Stimulated activated CD8-positive, alpha-beta memory T cell treated with anti-CD3 and anti-CD28 coated beads, Interleukin-12 subunit alpha, Interleukin-12 subunit beta, amount 100 ng/mL, for 4 hours (primary cell): ENCODE data around the gene LRRC75B.
"Not testable (repeated sequence)": the region's sequence is repeated elsewhere in the genome, so short reads cannot be mapped to it uniquely, and the experiment has no call there.

Source experiments
- DNase-seq: peaks from one replicate; pipeline ENCODE4 v3.0.0-alpha.2; 2020; ENCODE audit warnings: low read depth

LRRC75B gene

GRCh38 chr22:24592851-24593558 is at the start of gene LRRC75B:
TSS of gene LRRC75B (minus strand) at chr22:24593073. CDS start at chr22:24593039, 34 bp downstream.
- no peak for DNase-seq

GRCh38 chr22:24642307-24642706 is 49.4 kb upstream of the LRRC75B start:
- not testable (repeated sequence) for DNase-seq

GRCh38 chr22:24636513-24636912 is 43.6 kb upstream of the LRRC75B start:
- DNase-seq: not testable (repeated sequence)

GRCh38 chr22:24634776-24635389 is 42.0 kb upstream of the LRRC75B start:
- not testable (repeated sequence) for DNase-seq

GRCh38 chr22:24633231-24634023 is 40.6 kb upstream of the LRRC75B start:
- DNase-seq: not testable (repeated sequence)

GRCh38 chr22:24632642-24633041 is 39.8 kb upstream of the LRRC75B start:
- DNase-seq: not testable (repeated sequence)

GRCh38 chr22:24631430-24632122 is 38.7 kb upstream of the LRRC75B start:
- DNase-seq: not testable (repeated sequence)

GRCh38 chr22:24630812-24631427 is 38.0 kb upstream of the LRRC75B start:
- not testable (repeated sequence) for DNase-seq

- DNase-seq: not testable (repeated sequence)
These were observed 36.2 kb upstream of the LRRC75B start for GRCh38 chr22:24629069-24629468.

GRCh38 chr22:24627911-24628310 is 35.0 kb upstream of the LRRC75B start:
- not testable (repeated sequence) for DNase-seq

GRCh38 chr22:24622596-24622995 is 29.7 kb upstream of the LRRC75B start:
- DNase-seq: not testable (repeated sequence)

- not testable (repeated sequence) for DNase-seq
These were observed 28.4 kb upstream of the LRRC75B start for GRCh38 chr22:24621244-24621643.

GRCh38 chr22:24614794-24615193 is 21.9 kb upstream of the LRRC75B start:
- not testable (repeated sequence) for DNase-seq

- DNase-seq: not testable (repeated sequence)
These were observed 17.0 kb upstream of the LRRC75B start for GRCh38 chr22:24609888-24610287.

- DNase-seq: not testable (repeated sequence)
These were observed 15.5 kb upstream of the LRRC75B start for GRCh38 chr22:24608327-24608726.

GRCh38 chr22:24607429-24607983 is 14.6 kb upstream of the LRRC75B start:
- not testable (repeated sequence) for DNase-seq

GRCh38 chr22:24606340-24606739 is 13.5 kb upstream of the LRRC75B start:
- DNase-seq: not testable (repeated sequence)

- not testable (repeated sequence) for DNase-seq
These were observed 11.1 kb upstream of the LRRC75B start for GRCh38 chr22:24603770-24604629.

- not testable (repeated sequence) for DNase-seq
These were observed 10.2 kb upstream of the LRRC75B start, which contains the start of gene GGT1 for GRCh38 chr22:24602847-24603769. TSS of gene GGT1 (plus strand) at chr22:24603193. CDS start at chr22:24611082, 7,889 bp downstream.
